Thoracic aorta (tissue), 2 donors: ENCODE measurements around the gene SLFN12L. TPM values are rescaled to one million over a fixed set of nuclear protein-coding genes. Genes with fewer than 3 reads are reported as not detected.

ENCODE experiments used
- ATAC-seq: fragments of 150-250 bp; one replicate; pipeline ENCODE4 v1.8.0; 2017; ENCODE audit warnings: low read depth; ENCODE audit not compliant: insufficient number of reproducible peaks, low FRiP score
- DNase-seq: peaks from one replicate; pipeline ENCODE4 v3.0.0-alpha.2; 2020; ENCODE audit warnings: low spot score
- H3K27ac ChIP-seq, 2 donors: fragments of 200-600 bp; sonication (generic); 1 replicate in 1 of 2; 2 replicates in 1 of 2; pipeline ENCODE4 v1.5.1; 2016; ENCODE audit warnings: mild to moderate bottlenecking in 2 of 2, moderate library complexity in 2 of 2
- H3K27me3 ChIP-seq: fragments of 200-600 bp; sonication (generic); replicated peaks from 2 replicates; pipeline ENCODE4 v1.6.0; 2016; ENCODE audit warnings: mild to moderate bottlenecking; ENCODE audit not compliant: insufficient read depth
- H3K36me3 ChIP-seq: fragments of 200-600 bp; sonication (generic); one replicate; pipeline ENCODE4 v1.5.1; 2016
- H3K4me1 ChIP-seq, 2 donors: fragments of 200-600 bp; sonication (generic); 1 replicate in 1 of 2; 2 replicates in 1 of 2; pipeline versions ENCODE4 v1.5.1 to v1.6.0; 2016; ENCODE audit warnings: low read depth in 2 of 2, mild to moderate bottlenecking in 1 of 2; ENCODE audit not compliant: control insufficient read depth in 1 of 2
- H3K4me3 ChIP-seq: fragments of 200-600 bp; sonication (generic); 2 replicates; pipeline ENCODE4 v1.5.1; 2016; ENCODE audit warnings: mild to moderate bottlenecking
- H3K9me3 ChIP-seq: fragments of 200-600 bp; sonication (generic); 2 replicates; pipeline ENCODE4 v1.5.1; 2016
- CTCF ChIP-seq: fragments of 200-600 bp; sonication (generic); IDR thresholded peaks from one replicate; pipeline ENCODE4 v1.5.1; 2019; ENCODE audit warnings: antibody characterized with exemption
- total RNA-seq, 2 donors: library from RNA; depleted of rRNA; stranded (reverse); fragments of >200 nt; gene quantifications; one replicate each; pipeline versions ENCODE4 v1.1.0 to v1.2.3, GENCODE V29; 2016

SLFN12L gene
- total RNA-seq, 2 donors from 2014 or later, result 4.1 to 4.2 TPM

- no peak for ATAC-seq
- no peak for TF ChIP-seq CTCF
- H3K27me3 ChIP-seq, result peaks cover 18% of the 10 kb centered on the region
- DNase-seq, result no peak
- H3K36me3 ChIP-seq, result no peaks in the 10 kb centered on the region
- no peak overlapping the region for H3K27ac ChIP-seq
- H3K4me1 ChIP-seq, result peaks cover 9 to 14% of the 10 kb centered on the region in 2 donors
- H3K4me3 ChIP-seq, result peak overlapping the region; percentile 74
- no peaks in the 10 kb centered on the region for H3K9me3 ChIP-seq
These were observed 50.4 kb downstream of the SLFN12L start for GRCh38 chr17:35486920-35487732.

GRCh38 chr17:35479271-35479670, 58.2 kb downstream of the SLFN12L start:
- Histone ChIP-seq H3K27ac (no peak overlapping the region), H3K36me3 (no peaks in the 10 kb centered on the region), H3K4me3 (no peak overlapping the region), H3K9me3 (no peaks in the 10 kb centered on the region), H3K4me1 (no peaks in the 10 kb centered on the region), H3K27me3 (no peaks in the 10 kb centered on the region)
- TF ChIP-seq CTCF, result no peak
- ATAC-seq, result no peak
- no peak for DNase-seq

GRCh38 chr17:35477248-35477647, 60.2 kb downstream of the SLFN12L start:
- H3K27me3 ChIP-seq, result no peaks in the 10 kb centered on the region
- ATAC-seq, result no peak

GRCh38 chr17:35476283-35476820, 61.1 kb downstream of the SLFN12L start:
- Histone ChIP-seq H3K36me3 (no peaks in the 10 kb centered on the region), H3K9me3 (no peaks in the 10 kb centered on the region), H3K27ac (no peak overlapping the region), H3K27me3 (no peaks in the 10 kb centered on the region), H3K4me1 (no peaks in the 10 kb centered on the region), H3K4me3 (no peak overlapping the region)
- TF ChIP-seq CTCF, result no peak
- no peak for ATAC-seq
- no peak for DNase-seq

More at GRCh38 chr17:35477248-35477647, 60.2 kb downstream of the SLFN12L start:
- Histone ChIP-seq H3K36me3 (no peaks in the 10 kb centered on the region), H3K27ac (no peak overlapping the region), H3K4me3 (no peak overlapping the region), H3K9me3 (no peaks in the 10 kb centered on the region), H3K4me1 (no peaks in the 10 kb centered on the region)
- no peak for DNase-seq
- no peak for TF ChIP-seq CTCF

- Histone ChIP-seq H3K27ac (no peak overlapping the region), H3K4me3 (no peak overlapping the region), H3K27me3 (no peaks in the 10 kb centered on the region), H3K36me3 (no peaks in the 10 kb centered on the region), H3K4me1 (no peaks in the 10 kb centered on the region), H3K9me3 (no peaks in the 10 kb centered on the region)
- TF ChIP-seq CTCF, result no peak
- no peak for DNase-seq
- ATAC-seq, result no peak
These were observed 69.0 kb downstream of the SLFN12L start for GRCh38 chr17:35468475-35468874.
